Nephron (organoid): Measurements from ENCODE around the gene HAUS3.

Experiments used
- H3K27ac Mint-ChIP-seq, 3 experiments: 2 replicates each; pipeline ENCODE4 v1.8.0; 2020; ENCODE audit warnings: mixed read lengths in 3 of 3, mild to moderate bottlenecking in 2 of 3, moderate library complexity in 1 of 3
- H3K27me3 Mint-ChIP-seq: 2 replicates; pipeline ENCODE4 v1.8.0; 2021; ENCODE audit warnings: low read depth, mild to moderate bottlenecking, moderate library complexity, mixed read lengths
- H3K36me3 Mint-ChIP-seq: 2 replicates; pipeline ENCODE4 v1.8.0; 2020; ENCODE audit warnings: low read depth, mixed read lengths
- H3K4me1 Mint-ChIP-seq: 2 replicates; pipeline ENCODE4 v1.8.0; 2020; ENCODE audit warnings: mixed read lengths
- H3K4me3 Mint-ChIP-seq, 3 experiments: 2 replicates each; pipeline ENCODE4 v1.8.0; 2020; ENCODE audit warnings: mild to moderate bottlenecking in 3 of 3, mixed read lengths in 3 of 3, moderate library complexity in 2 of 3
- H3K9me3 Mint-ChIP-seq: 2 replicates; pipeline ENCODE4 v1.8.0; 2020; ENCODE audit warnings: mixed read lengths
- TF ChIP-seq, protein P1 (sequence below), 3 experiments: fragments of 200-600 bp; sonication (generic); IDR thresholded peaks; one replicate each; pipeline ENCODE4 v1.5.0; 2021; ENCODE audit warnings: antibody characterized with exemption in 3 of 3; ENCODE audit not compliant: unreplicated experiment in 3 of 3

The HAUS3 gene

DNA sequence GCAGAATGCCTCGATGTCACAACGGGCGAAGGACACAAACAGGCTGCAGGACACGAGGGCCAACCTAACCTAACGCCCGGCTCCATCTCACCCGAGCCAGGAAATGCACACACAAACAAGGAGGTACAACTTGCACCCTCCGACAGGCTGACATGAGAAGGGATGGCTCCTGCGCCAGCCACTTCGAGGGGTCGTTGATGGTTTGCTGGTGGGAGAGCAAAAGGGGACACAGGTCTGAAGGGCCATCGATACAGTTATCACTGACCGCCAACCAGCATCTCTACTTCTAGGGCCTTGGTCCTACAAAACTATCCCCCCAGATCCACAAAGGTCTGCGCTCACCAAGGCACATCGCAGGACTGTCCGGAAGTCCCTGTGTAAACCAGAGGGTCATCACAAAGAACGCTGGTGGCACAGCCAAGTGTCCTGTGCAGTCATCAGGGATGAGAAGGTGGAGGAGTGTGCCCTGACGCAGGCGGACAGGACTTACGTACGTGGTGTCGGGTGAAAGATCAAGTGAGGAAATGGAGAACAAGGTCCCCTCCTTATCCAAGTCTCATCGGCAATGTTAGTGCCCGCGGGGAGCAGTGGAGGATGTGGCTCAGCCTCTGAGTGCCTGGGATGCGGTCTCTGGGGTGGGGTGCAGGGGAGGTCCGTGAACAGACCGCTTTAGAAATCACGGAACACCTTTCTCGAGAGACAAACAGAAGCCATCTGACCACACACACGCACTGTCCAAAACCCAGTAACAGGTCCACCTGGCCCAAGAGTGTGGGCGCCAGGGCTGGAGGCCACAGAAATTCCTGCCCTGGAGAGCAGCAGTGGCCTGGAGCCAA, 13.0 kb upstream of the HAUS3 start:
- H3K27ac Mint-ChIP-seq: peak overlapping the region; percentile 15 to 57 (median 48)
- peak overlapping the region in 1 of 3 experiments; percentile 26 for H3K4me3 Mint-ChIP-seq
- H3K9me3 Mint-ChIP-seq: no peaks in the 10 kb centered on the region
- no peaks in the 10 kb centered on the region for H3K27me3 Mint-ChIP-seq
- peaks cover 24% of the 10 kb centered on the region for H3K4me1 Mint-ChIP-seq
- TF ChIP-seq, protein P1, sequence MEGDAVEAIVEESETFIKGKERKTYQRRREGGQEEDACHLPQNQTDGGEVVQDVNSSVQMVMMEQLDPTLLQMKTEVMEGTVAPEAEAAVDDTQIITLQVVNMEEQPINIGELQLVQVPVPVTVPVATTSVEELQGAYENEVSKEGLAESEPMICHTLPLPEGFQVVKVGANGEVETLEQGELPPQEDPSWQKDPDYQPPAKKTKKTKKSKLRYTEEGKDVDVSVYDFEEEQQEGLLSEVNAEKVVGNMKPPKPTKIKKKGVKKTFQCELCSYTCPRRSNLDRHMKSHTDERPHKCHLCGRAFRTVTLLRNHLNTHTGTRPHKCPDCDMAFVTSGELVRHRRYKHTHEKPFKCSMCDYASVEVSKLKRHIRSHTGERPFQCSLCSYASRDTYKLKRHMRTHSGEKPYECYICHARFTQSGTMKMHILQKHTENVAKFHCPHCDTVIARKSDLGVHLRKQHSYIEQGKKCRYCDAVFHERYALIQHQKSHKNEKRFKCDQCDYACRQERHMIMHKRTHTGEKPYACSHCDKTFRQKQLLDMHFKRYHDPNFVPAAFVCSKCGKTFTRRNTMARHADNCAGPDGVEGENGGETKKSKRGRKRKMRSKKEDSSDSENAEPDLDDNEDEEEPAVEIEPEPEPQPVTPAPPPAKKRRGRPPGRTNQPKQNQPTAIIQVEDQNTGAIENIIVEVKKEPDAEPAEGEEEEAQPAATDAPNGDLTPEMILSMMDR (IDR thresholded peaks at IDR 0.05; ENCODE audit: unreplicated experiment in 3 of 3): no peak
- peaks cover 11% of the 10 kb centered on the region for H3K36me3 Mint-ChIP-seq

DNA sequence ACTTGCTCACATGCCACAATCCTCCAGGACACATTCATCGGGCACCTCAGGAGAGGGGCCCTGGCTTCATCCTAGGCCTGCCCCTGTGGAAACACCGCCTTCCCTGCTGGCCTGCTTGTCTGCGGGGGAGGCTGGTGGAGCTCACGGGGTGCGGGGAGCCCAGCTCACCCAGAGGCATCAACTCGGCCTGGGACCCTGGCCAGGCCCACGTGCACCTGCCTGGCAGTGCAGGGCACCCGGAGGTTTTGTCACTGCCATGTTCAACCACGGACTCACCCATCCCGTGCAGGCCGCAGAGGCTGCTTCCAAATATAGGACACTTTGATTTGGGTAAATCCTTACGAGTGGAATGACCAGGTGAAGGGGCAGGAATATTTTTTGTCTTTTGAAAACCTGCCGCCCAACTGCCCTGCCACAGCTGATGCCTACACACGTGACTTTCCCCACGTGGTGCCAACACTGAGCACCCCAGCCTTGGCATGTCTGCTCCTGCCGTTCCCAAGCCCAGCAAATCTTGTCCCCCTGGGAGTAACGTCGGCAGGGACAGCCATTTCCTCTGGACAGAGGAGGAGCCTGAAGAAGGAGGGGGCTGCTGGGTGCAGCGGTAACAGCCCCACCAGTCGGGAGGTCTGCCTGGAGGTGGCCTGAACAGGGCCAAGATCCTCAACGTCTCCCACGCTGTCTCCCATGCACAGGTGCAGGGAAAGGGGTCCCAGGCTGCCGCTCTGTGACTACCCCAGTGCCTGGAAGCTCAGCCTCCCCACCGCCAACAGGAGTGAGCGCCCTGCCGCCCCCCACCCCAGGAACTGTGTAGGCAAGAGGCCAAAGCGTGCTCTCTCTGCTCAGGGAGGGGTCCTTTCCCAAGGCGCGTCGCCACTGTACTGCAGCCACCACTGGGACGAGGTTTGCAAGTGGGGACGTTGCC, 11.5 kb upstream of the HAUS3 start:
- TF ChIP-seq, protein P1 (IDR thresholded peaks at IDR 0.05; ENCODE audit: unreplicated experiment in 3 of 3): no peak
- H3K27me3 Mint-ChIP-seq: no peaks in the 10 kb centered on the region
- H3K27ac Mint-ChIP-seq: peak overlapping the region in 1 of 3 experiments; percentile 48
- H3K4me3 Mint-ChIP-seq: no peak overlapping the region
- H3K9me3 Mint-ChIP-seq: no peaks in the 10 kb centered on the region
- peaks cover 24% of the 10 kb centered on the region for H3K4me1 Mint-ChIP-seq
- H3K36me3 Mint-ChIP-seq: peaks cover 15% of the 10 kb centered on the region

DNA sequence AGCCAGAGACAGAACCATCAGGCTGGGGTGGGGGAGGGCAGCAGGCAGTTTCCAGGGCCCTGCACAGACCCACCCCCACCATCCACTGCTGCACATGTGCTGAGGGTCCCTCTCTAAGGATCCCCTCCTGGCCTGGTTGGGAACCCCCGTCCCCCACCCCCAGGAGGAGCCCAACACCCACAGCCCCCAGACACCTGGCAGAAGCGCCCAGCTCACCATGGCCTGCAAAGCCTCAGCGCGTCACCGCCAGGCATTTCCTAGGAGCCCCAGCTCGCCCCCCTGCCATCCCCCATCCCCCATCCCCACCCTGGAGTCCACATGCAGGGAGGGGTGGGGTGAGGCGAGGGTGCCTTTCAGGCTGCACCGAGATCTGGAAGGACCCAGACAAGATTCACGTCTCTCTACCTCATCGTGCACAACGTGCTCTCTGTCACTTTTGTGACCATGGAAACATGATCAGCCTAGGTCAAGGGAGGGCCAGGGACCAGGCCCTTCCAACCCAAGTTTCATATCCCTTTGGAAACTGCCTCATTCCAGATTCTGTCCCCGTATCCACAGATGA, 10.7 kb upstream of the HAUS3 start:
- TF ChIP-seq, protein P1 (IDR thresholded peaks at IDR 0.05; ENCODE audit: unreplicated experiment in 3 of 3): no peak
- peaks cover 21% of the 10 kb centered on the region for H3K4me1 Mint-ChIP-seq

DNA sequence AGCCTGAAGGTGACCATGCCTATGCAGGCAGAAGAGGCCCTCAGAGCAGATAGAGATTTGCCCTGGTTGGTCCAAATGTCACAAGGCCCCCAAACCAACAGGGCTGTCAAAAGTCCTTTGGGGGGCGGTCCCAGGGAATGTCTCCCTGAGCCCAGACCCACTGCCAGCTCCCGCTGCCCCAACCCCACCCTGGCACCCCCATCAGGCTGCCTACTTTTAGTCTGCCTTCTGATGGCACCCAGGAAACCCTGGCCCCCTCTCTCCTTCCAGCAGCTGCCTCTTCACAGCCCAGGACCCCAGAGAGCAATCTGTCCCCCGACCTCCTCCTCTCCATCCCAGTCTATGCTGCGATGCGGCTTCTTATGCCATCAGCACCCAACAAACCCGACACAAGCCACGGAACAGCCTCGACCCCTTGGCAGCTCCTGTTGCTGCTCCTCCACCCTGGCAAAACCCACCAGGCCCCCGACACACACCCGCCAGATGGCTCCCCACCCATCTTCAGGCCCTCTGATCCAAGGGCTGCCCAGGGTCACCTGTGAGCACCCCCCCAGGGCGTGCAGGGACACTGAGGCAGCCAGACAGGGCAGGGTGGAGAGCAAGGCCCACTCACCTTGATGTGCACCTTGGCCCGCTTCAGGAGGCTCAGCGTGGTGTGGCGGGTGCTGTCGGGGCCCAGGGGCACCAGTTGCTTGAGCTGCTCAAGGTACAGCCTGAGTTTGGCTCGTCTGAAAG, 10.0 kb upstream of the HAUS3 start:
- TF ChIP-seq, protein P1 (IDR thresholded peaks at IDR 0.05; ENCODE audit: unreplicated experiment in 3 of 3): no peak

More for the DNA sequence above, 10.7 kb upstream of the HAUS3 start:
- Mint-ChIP-seq H3K4me3 (no peak overlapping the region), H3K36me3 (peaks cover 15% of the 10 kb centered on the region), H3K9me3 (no peaks in the 10 kb centered on the region), H3K27me3 (no peaks in the 10 kb centered on the region), H3K27ac (no peak overlapping the region)

DNA sequence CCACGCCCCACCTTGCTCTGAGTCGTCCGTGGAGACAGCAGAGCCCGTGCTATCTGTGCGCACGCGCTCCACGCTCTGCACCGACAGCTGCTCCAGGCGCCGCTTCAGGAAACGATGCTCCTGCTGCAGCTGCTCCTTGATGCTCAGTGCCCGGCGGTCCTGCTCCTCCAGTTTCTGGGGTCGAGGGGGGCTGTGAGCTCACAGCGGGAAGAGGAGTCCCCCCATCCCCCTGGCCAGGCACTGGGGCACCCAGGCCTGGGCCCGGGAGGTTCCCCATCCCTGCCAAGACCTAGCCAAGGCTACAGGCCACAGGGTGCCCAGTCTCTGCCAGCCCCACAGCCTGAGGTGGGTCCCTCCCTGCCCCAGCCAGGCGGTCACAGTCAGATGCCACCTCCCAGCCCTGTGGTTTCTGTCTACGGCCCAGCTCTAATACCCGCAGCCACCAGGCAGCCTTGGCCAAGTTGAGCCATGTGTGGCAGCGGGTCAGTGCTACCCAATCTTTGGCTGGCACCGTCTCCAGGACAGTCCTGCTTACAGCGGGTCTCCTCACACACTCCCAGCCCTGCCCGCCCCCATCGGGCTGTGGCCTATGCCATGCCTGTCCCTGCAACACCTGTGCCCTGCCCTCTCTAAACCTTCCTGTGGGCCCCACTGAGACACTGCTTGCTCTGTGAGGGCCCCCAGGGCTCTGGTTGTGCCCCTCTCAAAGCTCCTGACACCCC, 9.3 kb upstream of the HAUS3 start:
- Mint-ChIP-seq H3K4me3 (no peak overlapping the region), H3K27ac (no peak overlapping the region), H3K4me1 (peaks cover 13% of the 10 kb centered on the region), H3K9me3 (no peaks in the 10 kb centered on the region), H3K27me3 (no peaks in the 10 kb centered on the region), H3K36me3 (peaks cover 15% of the 10 kb centered on the region)
- TF ChIP-seq, protein P1 (IDR thresholded peaks at IDR 0.05; ENCODE audit: unreplicated experiment in 3 of 3): no peak

More for the DNA sequence above, 10.0 kb upstream of the HAUS3 start:
- Mint-ChIP-seq H3K9me3 (no peaks in the 10 kb centered on the region), H3K36me3 (peaks cover 15% of the 10 kb centered on the region), H3K4me1 (peaks cover 15% of the 10 kb centered on the region), H3K27me3 (no peaks in the 10 kb centered on the region), H3K27ac (no peak overlapping the region), H3K4me3 (no peak overlapping the region)
